Esophagus muscularis mucosa (tissue), 4 donors: ENCODE data around the gene MBP. TPM values are rescaled to one million over a fixed set of nuclear protein-coding genes. Genes with fewer than 3 reads are reported as not detected.
A peak's percentile ranks its signal among the peaks of the same experiment; 100 is the strongest.

Experiments
- DNase-seq: peaks from one replicate; pipeline ENCODE4 v3.0.0-alpha.2; 2017; ENCODE audit errors: extremely low spot score
- H3K27ac ChIP-seq, 4 donors: fragments of 200-600 bp; sonication (generic); replicated peaks in 1 of 4; 1 replicate in 3 of 4; 2 replicates in 1 of 4; pipeline ENCODE4 v1.5.1; 2016 to 2019; ENCODE audit warnings: mild to moderate bottlenecking in 1 of 4
- H3K27me3 ChIP-seq, 4 donors: fragments of 200-600 bp; sonication (generic); one replicate each; pipeline versions ENCODE4 v1.5.1 to v1.6.0; 2016 to 2019
- H3K36me3 ChIP-seq, 4 donors: fragments of 200-600 bp; sonication (generic); one replicate each; pipeline ENCODE4 v1.5.1; 2016 to 2019
- H3K4me1 ChIP-seq, 4 donors: fragments of 200-600 bp; sonication (generic); one replicate each; pipeline ENCODE4 v1.5.1; 2016 to 2019
- H3K4me3 ChIP-seq, 4 donors: fragments of 200-600 bp; sonication (generic); 1 replicate in 2 of 4; 2 replicates in 2 of 4; pipeline ENCODE4 v1.5.1; 2016 to 2019; ENCODE audit warnings: mild to moderate bottlenecking in 4 of 4, moderate library complexity in 1 of 4
- H3K9me3 ChIP-seq, 4 donors: fragments of 200-600 bp; sonication (generic); 1 replicate in 3 of 4; 2 replicates in 1 of 4; pipeline ENCODE4 v1.5.1; 2016 to 2019
- CTCF ChIP-seq, 3 experiments: fragments of 200-600 bp in 2 of 3; fragments of 450-650 bp in 1 of 3; sonication (generic) in 2 of 3; IDR thresholded peaks; one replicate each; pipeline ENCODE4 v1.5.1; 2017 to 2019; ENCODE audit warnings: antibody characterized with exemption in 3 of 3, mild to moderate bottlenecking in 2 of 3, moderate library complexity in 1 of 3
- EP300 ChIP-seq: sonication (generic); formaldehyde crosslinking; IDR thresholded peaks from one replicate; pipeline ENCODE4 v1.6.1; 2017; ENCODE audit warnings: antibody characterized with exemption
- POLR2A ChIP-seq: fragments of 450-650 bp; IDR thresholded peaks from one replicate; pipeline ENCODE4 v1.6.1; 2017; ENCODE audit warnings: antibody characterized with exemption, moderate library complexity, mild to moderate bottlenecking, low read depth
- POLR2AphosphoS5 ChIP-seq, 2 donors: sonication (generic); formaldehyde crosslinking; IDR thresholded peaks; one replicate each; pipeline ENCODE4 v1.6.1; 2017; ENCODE audit warnings: antibody characterized with exemption in 2 of 2
- WGBS: methylation state at CpG from one replicate; pipeline ENCODE4 v1.1.5; 2018; 5-methylcytosine and 5-hydroxymethylcytosine counted together
- intact Hi-C: fragments of 100-400 bp; cut with DNase I; formaldehyde crosslinking; loops from one replicate; pipeline ENCODE4 v1.15.1; 2023
- total RNA-seq, 4 donors: library from RNA; depleted of rRNA; stranded (reverse); fragments of >200 nt; gene quantifications; one replicate each; pipeline versions ENCODE4 v1.1.0 to v1.2.1, GENCODE V29; 2016

Gene MBP
- total RNA-seq, 4 donors from 2014 or later: 21.9 to 31.3 (median 27.3) TPM

- Histone ChIP-seq H3K27me3 (no peaks in the 10 kb centered on the region), H3K4me3 (no peak overlapping the region), H3K4me1 (peaks cover 59 to 70% (median 63%) of the 10 kb centered on the region in 4 donors), H3K36me3 (no peaks in the 10 kb centered on the region), H3K9me3 (no peaks in the 10 kb centered on the region), H3K27ac (peak overlapping the region; percentile 49 to 69 (median 62))
- WGBS: 34% methylated on average over 10 of the region's 10 CpGs
- intact Hi-C loops: loop anchor here (2.0 kb wide), 1 partner anchor 135 kb away; no protein-coding TSS in a partner anchor
- TF ChIP-seq EP300 (no peak), POLR2AphosphoS5 (IDR thresholded peaks at IDR 0.05) (peak; percentile 38 to 59), POLR2A (no peak), CTCF (IDR thresholded peaks at IDR 0.05) (no peak)
- DNase-seq: no peak
Measured at GRCh38 chr18:77071711-77072292, 60.8 kb downstream of the MBP start.

GRCh38 chr18:77071061-77071460 is 61.5 kb downstream of the MBP start:
- 87% methylated on average over 2 of the region's 2 CpGs for WGBS
- H3K36me3 ChIP-seq: no peaks in the 10 kb centered on the region
- H3K9me3 ChIP-seq: no peaks in the 10 kb centered on the region
- H3K4me1 ChIP-seq: peaks cover 59 to 77% (median 69%) of the 10 kb centered on the region in 4 donors
- intact Hi-C loops: loop anchor here (2.0 kb wide), 1 partner anchor 136 kb away; no protein-coding TSS in a partner anchor
- no peaks in the 10 kb centered on the region for H3K27me3 ChIP-seq
- peak overlapping the region; percentile 49 to 69 (median 62) for H3K27ac ChIP-seq
- no peak for DNase-seq
- no peak overlapping the region for H3K4me3 ChIP-seq
- no peak for TF ChIP-seq EP300
- no peak for TF ChIP-seq CTCF (IDR thresholded peaks at IDR 0.05)
- TF ChIP-seq POLR2A: no peak
- no peak for TF ChIP-seq POLR2AphosphoS5 (IDR thresholded peaks at IDR 0.05)

GRCh38 chr18:77070627-77071026 is 62.0 kb downstream of the MBP start:
- TF ChIP-seq EP300 (no peak), POLR2A (no peak), CTCF (IDR thresholded peaks at IDR 0.05) (no peak), POLR2AphosphoS5 (IDR thresholded peaks at IDR 0.05) (no peak)
- no peaks in the 10 kb centered on the region for H3K9me3 ChIP-seq
- 85% methylated on average over 15 of the region's 16 CpGs for WGBS
- DNase-seq: no peak
- H3K27me3 ChIP-seq: no peaks in the 10 kb centered on the region
- H3K4me1 ChIP-seq: peaks cover 59 to 81% (median 71%) of the 10 kb centered on the region in 4 donors
- intact Hi-C loops: loop anchor here (2.0 kb wide), 1 partner anchor 136 kb away; no protein-coding TSS in a partner anchor
- peak overlapping the region in 1 of 4 donors; percentile 56 for H3K27ac ChIP-seq
- H3K4me3 ChIP-seq: no peak overlapping the region
- no peaks in the 10 kb centered on the region for H3K36me3 ChIP-seq

GRCh38 chr18:77069931-77070330 is 62.7 kb downstream of the MBP start:
- peaks cover 0 to 3% (median 0%) of the 10 kb centered on the region in 4 donors for H3K36me3 ChIP-seq
- H3K9me3 ChIP-seq: no peaks in the 10 kb centered on the region
- TF ChIP-seq EP300 (no peak), CTCF (IDR thresholded peaks at IDR 0.05) (no peak), POLR2AphosphoS5 (IDR thresholded peaks at IDR 0.05) (no peak), POLR2A (no peak)
- no peaks in the 10 kb centered on the region for H3K27me3 ChIP-seq
- H3K27ac ChIP-seq: peak overlapping the region in 1 of 4 donors; percentile 80
- intact Hi-C loops: loop anchor here (2.0 to 5.0 kb wide), 2 partner anchors 62 to 137 kb away; partner anchors contain the start of gene MBP
- H3K4me1 ChIP-seq: peaks cover 59 to 83% (median 73%) of the 10 kb centered on the region in 4 donors
- WGBS: 92% methylated on average over 13 of the region's 13 CpGs
- no peak for DNase-seq
- no peak overlapping the region for H3K4me3 ChIP-seq
